Lower lobe of right lung (tissue), 2 donors: Measurements from ENCODE around the gene ADAMTS2. TPM values are rescaled to one million over a fixed set of nuclear protein-coding genes. Genes with fewer than 3 reads are reported as not detected.
A peak's percentile ranks its signal among the peaks of the same experiment; 100 is the strongest.

Experiments used
- ATAC-seq, 2 donors: fragments of 200-7000 bp; cut with Tn5 transposase; one replicate each; pipeline ENCODE4 v1.9.1; 2020 to 2022; ENCODE audit warnings: mild to moderate bottlenecking in 2 of 2, moderate library complexity in 2 of 2
- DNase-seq: peaks from one replicate; pipeline ENCODE4 v3.0.0-alpha.2; 2020
- H3K27ac ChIP-seq: fragments of 200-600 bp; one replicate; pipeline ENCODE4 v1.8.0; 2022
- H3K27me3 ChIP-seq: fragments of 200-600 bp; one replicate; pipeline ENCODE4 v1.8.0; 2022; ENCODE audit warnings: low read depth
- H3K36me3 ChIP-seq: fragments of 200-600 bp; one replicate; pipeline ENCODE4 v1.8.0; 2022; ENCODE audit warnings: mild to moderate bottlenecking
- H3K4me1 ChIP-seq: fragments of 200-600 bp; one replicate; pipeline ENCODE4 v1.8.0; 2022
- H3K4me3 ChIP-seq: fragments of 200-600 bp; one replicate; pipeline ENCODE4 v1.8.0; 2022; ENCODE audit warnings: mild to moderate bottlenecking
- H3K9me3 ChIP-seq: fragments of 200-600 bp; one replicate; pipeline ENCODE4 v1.8.0; 2022
- intact Hi-C: fragments of 100-400 bp; cut with DNase I; formaldehyde crosslinking; loops from one replicate; pipeline ENCODE4 v1.11.0; 2022
- total RNA-seq: library from RNA; stranded (reverse); fragmentation: NEBNext Ultra II Directional; extraction: Animal tissue kit (Norgen Biotek cat#: 25700); gene quantifications from one replicate; pipeline ENCODE4 v1.2.1, GENCODE V29; 2021
- TF ChIP-seq, protein P1 (sequence below): fragments of 200-600 bp; IDR thresholded peaks from one replicate; pipeline ENCODE4 v1.8.0; 2022; ENCODE audit warnings: antibody characterized with exemption, mild to moderate bottlenecking
- donor health status: DM: no; HTN: yes; CAD: no; lungs with severe emphysema.

Gene ADAMTS2
- total RNA-seq, 1 donor from 2014 or later: 13.0 TPM

DNA sequence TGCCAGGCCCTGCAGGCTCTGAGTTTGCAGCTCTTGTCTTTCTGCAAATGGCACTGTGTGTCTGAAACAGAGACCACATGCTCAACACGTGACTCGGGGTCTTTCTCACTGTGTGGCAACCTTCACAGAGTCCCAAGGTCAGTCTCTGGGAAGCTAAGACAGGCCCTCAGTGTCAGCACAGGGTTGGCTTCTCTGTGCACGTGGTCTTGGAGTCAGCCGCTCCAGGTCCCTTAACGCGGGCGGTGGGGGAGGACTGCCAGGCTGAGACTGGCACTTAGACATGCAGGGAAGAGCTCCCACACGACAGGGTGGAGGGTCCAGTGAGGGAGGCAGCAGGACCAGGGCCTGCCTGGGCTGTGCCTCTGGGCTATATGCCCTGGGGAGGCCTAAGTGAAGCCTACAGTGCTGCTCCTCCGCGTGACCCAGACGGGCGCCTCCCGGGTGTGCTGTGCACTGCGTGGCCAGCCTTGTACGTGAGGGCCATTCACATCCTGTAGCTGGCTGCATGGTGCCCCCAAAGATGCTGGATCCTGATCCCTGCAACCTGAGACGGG lies 76.8 kb downstream of the ADAMTS2 start:
- Histone ChIP-seq H3K27me3 (peaks cover 7% of the 10 kb centered on the region), H3K36me3 (peaks cover 3% of the 10 kb centered on the region), H3K4me3 (no peak overlapping the region), H3K27ac (no peak overlapping the region), H3K9me3 (no peaks in the 10 kb centered on the region), H3K4me1 (peaks cover 75% of the 10 kb centered on the region)
- intact Hi-C loops: no loop called here
- peak; percentile 38 for DNase-seq
- TF ChIP-seq, protein P1, sequence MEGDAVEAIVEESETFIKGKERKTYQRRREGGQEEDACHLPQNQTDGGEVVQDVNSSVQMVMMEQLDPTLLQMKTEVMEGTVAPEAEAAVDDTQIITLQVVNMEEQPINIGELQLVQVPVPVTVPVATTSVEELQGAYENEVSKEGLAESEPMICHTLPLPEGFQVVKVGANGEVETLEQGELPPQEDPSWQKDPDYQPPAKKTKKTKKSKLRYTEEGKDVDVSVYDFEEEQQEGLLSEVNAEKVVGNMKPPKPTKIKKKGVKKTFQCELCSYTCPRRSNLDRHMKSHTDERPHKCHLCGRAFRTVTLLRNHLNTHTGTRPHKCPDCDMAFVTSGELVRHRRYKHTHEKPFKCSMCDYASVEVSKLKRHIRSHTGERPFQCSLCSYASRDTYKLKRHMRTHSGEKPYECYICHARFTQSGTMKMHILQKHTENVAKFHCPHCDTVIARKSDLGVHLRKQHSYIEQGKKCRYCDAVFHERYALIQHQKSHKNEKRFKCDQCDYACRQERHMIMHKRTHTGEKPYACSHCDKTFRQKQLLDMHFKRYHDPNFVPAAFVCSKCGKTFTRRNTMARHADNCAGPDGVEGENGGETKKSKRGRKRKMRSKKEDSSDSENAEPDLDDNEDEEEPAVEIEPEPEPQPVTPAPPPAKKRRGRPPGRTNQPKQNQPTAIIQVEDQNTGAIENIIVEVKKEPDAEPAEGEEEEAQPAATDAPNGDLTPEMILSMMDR: no peak
- ATAC-seq: no peak

DNA sequence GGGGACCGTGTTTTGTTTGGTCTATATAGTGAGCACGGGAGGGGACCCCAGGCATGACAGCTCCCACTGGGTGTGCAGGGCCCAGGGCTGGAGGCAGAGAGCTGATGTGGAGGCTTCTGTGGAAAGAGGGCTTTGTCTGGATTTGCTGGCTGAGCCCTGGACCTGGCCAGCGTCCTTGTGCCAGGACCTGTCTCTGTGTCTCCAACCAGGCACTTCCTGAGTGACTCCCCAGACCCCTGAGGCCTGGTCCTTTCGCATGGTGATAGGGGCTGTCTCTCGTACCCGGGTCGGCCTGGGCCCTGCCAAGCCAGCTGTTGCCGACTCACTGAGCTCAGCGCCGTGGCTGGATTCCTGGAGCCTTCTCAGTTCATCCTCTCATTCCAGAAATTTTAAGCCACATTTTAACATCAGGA lies 77.6 kb downstream of the ADAMTS2 start:
- ATAC-seq (no peak), DNase-seq (peak; percentile 38)
- TF ChIP-seq, protein P1: no peak
- Histone ChIP-seq H3K36me3 (peaks cover 3% of the 10 kb centered on the region), H3K9me3 (no peaks in the 10 kb centered on the region), H3K4me1 (peaks cover 67% of the 10 kb centered on the region), H3K4me3 (no peak overlapping the region), H3K27ac (peak overlapping the region; percentile 31), H3K27me3 (peaks cover 7% of the 10 kb centered on the region)
- intact Hi-C loops: no loop called here

GRCh38 chr5:179267071-179267670 lies 78.1 kb downstream of the ADAMTS2 start:
- Histone ChIP-seq H3K36me3 (no peaks in the 10 kb centered on the region), H3K27me3 (peaks cover 7% of the 10 kb centered on the region), H3K4me1 (peaks cover 62% of the 10 kb centered on the region), H3K27ac (no peak overlapping the region), H3K4me3 (no peak overlapping the region), H3K9me3 (no peaks in the 10 kb centered on the region)
- TF ChIP-seq, protein P1: no peak
- DNase-seq (peak; percentile 38), ATAC-seq (no peak)
- intact Hi-C loops: no loop called here

DNA sequence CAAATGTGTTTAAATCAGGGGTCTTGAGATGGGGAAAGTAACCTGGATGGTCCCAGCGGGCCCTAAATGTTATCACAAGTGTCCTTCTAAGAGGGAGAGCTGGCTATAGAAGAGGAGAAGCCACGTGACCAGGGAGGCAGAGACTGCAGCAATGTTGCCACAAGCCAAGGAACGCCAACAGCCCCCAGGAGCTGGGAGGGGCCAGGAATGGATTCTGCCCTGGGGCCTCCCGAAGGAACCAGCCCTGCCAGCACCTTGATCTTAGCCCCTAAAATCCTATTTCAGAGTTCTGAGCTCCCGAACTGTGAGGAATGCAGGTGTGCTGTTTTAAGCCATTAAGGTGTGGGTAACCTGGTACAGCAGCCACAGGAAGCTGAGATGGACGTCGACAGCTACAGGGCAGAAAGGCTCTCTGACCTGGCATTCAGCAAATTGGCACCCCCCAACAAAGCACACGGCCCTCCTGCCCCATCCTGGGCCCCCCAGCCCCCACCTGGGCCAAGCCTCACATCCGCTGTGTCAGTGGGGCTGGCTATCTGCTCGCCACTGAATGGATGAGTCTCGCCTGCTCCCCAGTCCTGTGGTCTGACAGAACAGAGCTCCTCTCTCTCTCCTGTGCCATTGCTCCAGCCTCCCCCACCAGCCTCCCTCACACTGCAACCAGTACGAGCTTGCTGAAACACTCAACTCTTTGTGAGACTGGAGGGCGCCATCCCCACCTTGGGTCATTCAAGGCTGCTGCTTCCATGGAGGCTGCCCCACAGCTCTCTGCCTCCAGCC lies 78.8 kb downstream of the ADAMTS2 start:
- Histone ChIP-seq H3K27ac (peak overlapping the region; percentile 60), H3K27me3 (peaks cover 7% of the 10 kb centered on the region), H3K4me3 (no peak overlapping the region), H3K9me3 (no peaks in the 10 kb centered on the region), H3K36me3 (no peaks in the 10 kb centered on the region), H3K4me1 (peaks cover 55% of the 10 kb centered on the region)
- ATAC-seq: no peak
- intact Hi-C loops: no loop called here
- peak; percentile 36 for DNase-seq
- TF ChIP-seq, protein P1: no peak

GRCh38 chr5:179265514-179266290 lies 79.6 kb downstream of the ADAMTS2 start:
- Histone ChIP-seq H3K9me3 (no peaks in the 10 kb centered on the region), H3K4me1 (peaks cover 49% of the 10 kb centered on the region), H3K27me3 (peaks cover 7% of the 10 kb centered on the region), H3K27ac (peak overlapping the region; percentile 60), H3K36me3 (no peaks in the 10 kb centered on the region), H3K4me3 (no peak overlapping the region)
- peak; percentile 90 for ATAC-seq
- TF ChIP-seq, protein P1: no peak
- intact Hi-C loops: no loop called here
- peak; percentile 81 for DNase-seq
